Naive B cell (primary cell): ENCODE data around the gene CCNL1. TPM values are rescaled to one million over a fixed set of nuclear protein-coding genes. Genes with fewer than 3 reads are reported as not detected.
A peak's percentile ranks its signal among the peaks of the same experiment; 100 is the strongest.

Experiments
- ATAC-seq, 2 donors: fragments of 150-1000 bp; cut with Tn5 transposase; 2 replicates each; pipeline ENCODE4 v1.10.0; 2021; ENCODE audit warnings: low read depth in 2 of 2, mild to moderate bottlenecking in 2 of 2, moderate library complexity in 2 of 2
- DNase-seq: peaks from one replicate; pipeline ENCODE4 v3.0.0; 2022
- H3K27ac Mint-ChIP-seq, 6 donors: one replicate each; pipeline ENCODE4 v1.8.0; 2020 to 2022; ENCODE audit warnings: mild to moderate bottlenecking in 6 of 6, mixed read lengths in 6 of 6, moderate library complexity in 5 of 6, inconsistent platforms in 2 of 6
- H3K27me3 Mint-ChIP-seq, 3 donors: one replicate each; pipeline ENCODE4 v1.8.0; 2021 to 2022; ENCODE audit warnings: mixed read lengths in 3 of 3, mild to moderate bottlenecking in 1 of 3
- H3K36me3 Mint-ChIP-seq, 2 donors: one replicate each; pipeline ENCODE4 v1.8.0; 2020 to 2022; ENCODE audit warnings: mixed read lengths in 2 of 2, inconsistent platforms in 1 of 2, mild to moderate bottlenecking in 1 of 2
- H3K4me1 Mint-ChIP-seq, 3 donors: one replicate each; pipeline ENCODE4 v1.8.0; 2020 to 2022; ENCODE audit warnings: mixed read lengths in 3 of 3, inconsistent platforms in 1 of 3, mild to moderate bottlenecking in 1 of 3, moderate library complexity in 1 of 3
- H3K4me3 Mint-ChIP-seq, 8 donors: one replicate each; pipeline ENCODE4 v1.8.0; 2020 to 2022; ENCODE audit warnings: mild to moderate bottlenecking in 8 of 8, mixed read lengths in 8 of 8, moderate library complexity in 8 of 8, inconsistent platforms in 2 of 8
- H3K9me3 Mint-ChIP-seq, 7 donors: one replicate each; pipeline ENCODE4 v1.8.0; 2020 to 2022; ENCODE audit warnings: mixed read lengths in 7 of 7, mild to moderate bottlenecking in 5 of 7, inconsistent platforms in 2 of 7, moderate library complexity in 1 of 7
- polyA plus RNA-seq, 6 donors: library from polyadenylated mRNA; unstranded; fragments of 300-500 nt; fragmentation: Illumina TruSeq; gene quantifications; one replicate each; pipeline ENCODE4 v1.2.3, GENCODE V29; 2021; ENCODE audit warnings: low read depth in 6 of 6

The CCNL1 gene
- polyA plus RNA-seq, 6 donors from 2014 or later = 64.1 to 148 (median 138) TPM

GRCh38 chr3:157122116-157122515 lies 37.8 kb downstream of the CCNL1 start:
- no peak overlapping the region for H3K4me3 Mint-ChIP-seq
- H3K27me3 Mint-ChIP-seq = peaks cover 9 to 10% (median 9%) of the 10 kb centered on the region in 3 donors
- H3K9me3 Mint-ChIP-seq = peaks cover 0 to 7% (median 0%) of the 10 kb centered on the region in 7 donors
- no peak for DNase-seq
- no peaks in the 10 kb centered on the region for H3K4me1 Mint-ChIP-seq
- ATAC-seq = no peak
- no peaks in the 10 kb centered on the region for H3K36me3 Mint-ChIP-seq
- H3K27ac Mint-ChIP-seq = no peak overlapping the region

- DNase-seq (no peak), ATAC-seq (no peak)
- Mint-ChIP-seq H3K27ac (peak overlapping the region in 1 of 6 donors; percentile 11), H3K9me3 (peaks cover 0 to 7% (median 0%) of the 10 kb centered on the region in 7 donors), H3K4me3 (no peak overlapping the region), H3K4me1 (no peaks in the 10 kb centered on the region), H3K27me3 (peaks cover 9 to 12% (median 10%) of the 10 kb centered on the region in 3 donors), H3K36me3 (no peaks in the 10 kb centered on the region)
These were observed 38.4 kb downstream of the CCNL1 start for GRCh38 chr3:157121522-157121921.

GRCh38 chr3:157120071-157120892 lies 39.7 kb downstream of the CCNL1 start:
- ATAC-seq (no peak), DNase-seq (no peak)
- Mint-ChIP-seq H3K9me3 (peaks cover 0 to 7% (median 0%) of the 10 kb centered on the region in 7 donors), H3K27me3 (peaks cover 9 to 21% (median 10%) of the 10 kb centered on the region in 3 donors), H3K27ac (no peak overlapping the region), H3K4me1 (no peaks in the 10 kb centered on the region), H3K4me3 (no peak overlapping the region), H3K36me3 (no peaks in the 10 kb centered on the region)

DNA sequence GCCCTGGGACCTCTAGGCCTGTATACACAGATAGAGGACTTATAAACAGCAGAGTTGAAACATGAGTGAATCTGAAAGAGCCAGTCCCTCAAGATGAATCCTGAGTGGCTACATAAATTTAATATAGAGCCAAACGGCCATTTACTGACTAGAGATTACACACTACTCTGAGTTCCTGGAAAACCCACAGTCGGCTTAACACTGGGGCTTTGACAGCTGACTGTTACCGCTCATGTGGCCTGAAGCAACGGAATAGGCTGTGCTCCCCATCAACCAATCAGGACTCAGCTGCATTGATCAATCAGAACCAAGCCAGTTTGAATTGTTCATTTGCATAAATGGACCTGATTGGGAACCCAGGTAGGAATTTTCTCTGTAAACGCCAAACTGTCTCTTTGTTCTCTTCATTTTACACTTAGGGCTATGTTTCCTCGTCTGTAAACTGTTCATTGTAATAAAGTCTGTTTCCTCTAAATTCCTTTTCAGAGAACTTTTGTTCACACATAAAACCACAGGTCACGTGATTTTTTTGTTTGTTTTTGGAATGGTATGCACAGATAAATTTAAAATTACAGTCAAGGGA lies 40.5 kb downstream of the CCNL1 start:
- Mint-ChIP-seq H3K9me3 (peaks cover 0 to 7% (median 0%) of the 10 kb centered on the region in 7 donors), H3K27me3 (peaks cover 5 to 21% (median 9%) of the 10 kb centered on the region in 3 donors), H3K27ac (no peak overlapping the region), H3K4me3 (no peak overlapping the region), H3K4me1 (no peaks in the 10 kb centered on the region), H3K36me3 (no peaks in the 10 kb centered on the region)
- DNase-seq (no peak), ATAC-seq (no peak)

DNA sequence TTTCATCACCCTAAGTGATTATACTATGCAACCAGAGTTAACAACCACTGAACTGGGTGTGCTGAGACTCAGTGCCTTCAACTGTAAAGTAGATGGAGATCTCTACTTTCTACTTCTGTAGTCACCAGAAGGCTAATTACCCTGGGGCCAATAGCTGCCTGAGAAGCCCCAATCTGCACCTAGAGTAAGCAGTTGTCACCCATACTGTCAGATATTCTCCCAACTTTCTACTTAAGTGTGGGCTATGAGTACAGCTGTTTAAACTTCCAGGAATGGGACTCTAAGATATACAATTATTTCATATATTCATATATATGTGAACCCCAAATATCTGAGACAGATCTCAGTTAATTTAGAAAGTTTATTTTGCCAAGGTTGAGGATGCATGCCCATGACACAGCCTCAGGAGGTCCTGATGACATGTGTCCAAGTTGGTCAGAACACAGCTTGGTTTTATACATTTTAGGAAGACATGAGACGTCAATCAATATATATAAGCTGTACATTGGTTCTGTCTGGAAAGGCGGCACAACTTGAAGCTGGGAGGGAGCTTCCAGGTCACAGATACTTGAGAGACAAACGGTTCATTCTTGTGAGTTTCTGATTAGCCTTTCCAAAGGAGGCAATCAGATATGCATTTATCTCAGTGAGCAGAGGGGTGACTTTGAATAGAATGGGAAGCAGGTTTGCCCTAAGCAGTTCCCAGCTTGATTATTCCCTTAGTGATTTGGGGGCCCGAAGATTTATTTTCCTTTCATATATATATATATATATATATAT lies 41.9 kb downstream of the CCNL1 start:
- ATAC-seq = no peak
- H3K27me3 Mint-ChIP-seq = peaks cover 9 to 22% (median 9%) of the 10 kb centered on the region in 3 donors
- no peak overlapping the region for H3K4me3 Mint-ChIP-seq
- no peak overlapping the region for H3K27ac Mint-ChIP-seq
- peaks cover 0 to 7% (median 0%) of the 10 kb centered on the region in 7 donors for H3K9me3 Mint-ChIP-seq
- no peaks in the 10 kb centered on the region for H3K4me1 Mint-ChIP-seq
- no peak for DNase-seq
- no peaks in the 10 kb centered on the region for H3K36me3 Mint-ChIP-seq

DNA sequence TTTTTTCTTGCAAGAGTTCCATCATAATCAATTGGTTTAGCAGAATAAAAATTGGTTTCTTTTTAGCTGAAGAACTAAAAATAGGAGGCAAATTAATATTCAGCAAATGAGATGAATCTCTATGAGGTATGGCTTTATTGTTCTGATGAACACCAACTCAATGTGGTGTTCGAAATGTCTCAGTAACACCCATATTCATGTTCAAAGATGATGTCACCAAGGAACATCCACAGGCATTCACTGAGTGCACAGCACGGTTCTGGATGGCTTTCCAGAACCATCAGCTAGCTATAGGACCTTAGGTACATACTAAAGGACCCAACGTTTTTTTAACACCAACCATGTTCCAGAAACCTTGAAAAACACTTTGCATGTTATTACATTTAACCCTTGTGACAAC lies 42.7 kb downstream of the CCNL1 start:
- Mint-ChIP-seq H3K4me3 (no peak overlapping the region), H3K27me3 (peaks cover 9 to 29% (median 17%) of the 10 kb centered on the region in 3 donors), H3K27ac (no peak overlapping the region), H3K9me3 (peaks cover 0 to 7% (median 0%) of the 10 kb centered on the region in 7 donors), H3K4me1 (no peaks in the 10 kb centered on the region), H3K36me3 (no peaks in the 10 kb centered on the region)
- no peak for DNase-seq
- ATAC-seq = no peak

DNA sequence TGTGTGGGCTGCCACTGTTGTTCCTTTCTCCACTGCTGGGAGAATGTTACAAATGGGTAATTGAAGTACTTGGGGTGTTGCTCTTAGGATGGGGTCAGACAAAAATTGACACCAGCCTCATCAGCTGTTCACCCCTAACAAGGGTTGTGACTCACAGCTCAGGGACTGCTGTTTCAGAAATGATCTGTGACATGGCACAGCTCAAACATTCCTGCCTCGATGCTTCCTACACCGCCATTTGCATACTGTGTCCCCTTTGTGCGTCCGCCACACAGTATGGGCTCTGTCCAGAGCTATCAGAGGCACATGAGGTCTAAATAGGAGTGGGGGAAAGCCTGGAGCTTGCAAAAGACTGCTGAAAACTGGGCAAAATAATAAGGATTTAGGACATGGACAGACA lies 43.9 kb downstream of the CCNL1 start:
- Mint-ChIP-seq H3K27ac (peak overlapping the region in 1 of 6 donors; percentile 49), H3K4me1 (no peaks in the 10 kb centered on the region)
- ATAC-seq = no peak

DNA sequence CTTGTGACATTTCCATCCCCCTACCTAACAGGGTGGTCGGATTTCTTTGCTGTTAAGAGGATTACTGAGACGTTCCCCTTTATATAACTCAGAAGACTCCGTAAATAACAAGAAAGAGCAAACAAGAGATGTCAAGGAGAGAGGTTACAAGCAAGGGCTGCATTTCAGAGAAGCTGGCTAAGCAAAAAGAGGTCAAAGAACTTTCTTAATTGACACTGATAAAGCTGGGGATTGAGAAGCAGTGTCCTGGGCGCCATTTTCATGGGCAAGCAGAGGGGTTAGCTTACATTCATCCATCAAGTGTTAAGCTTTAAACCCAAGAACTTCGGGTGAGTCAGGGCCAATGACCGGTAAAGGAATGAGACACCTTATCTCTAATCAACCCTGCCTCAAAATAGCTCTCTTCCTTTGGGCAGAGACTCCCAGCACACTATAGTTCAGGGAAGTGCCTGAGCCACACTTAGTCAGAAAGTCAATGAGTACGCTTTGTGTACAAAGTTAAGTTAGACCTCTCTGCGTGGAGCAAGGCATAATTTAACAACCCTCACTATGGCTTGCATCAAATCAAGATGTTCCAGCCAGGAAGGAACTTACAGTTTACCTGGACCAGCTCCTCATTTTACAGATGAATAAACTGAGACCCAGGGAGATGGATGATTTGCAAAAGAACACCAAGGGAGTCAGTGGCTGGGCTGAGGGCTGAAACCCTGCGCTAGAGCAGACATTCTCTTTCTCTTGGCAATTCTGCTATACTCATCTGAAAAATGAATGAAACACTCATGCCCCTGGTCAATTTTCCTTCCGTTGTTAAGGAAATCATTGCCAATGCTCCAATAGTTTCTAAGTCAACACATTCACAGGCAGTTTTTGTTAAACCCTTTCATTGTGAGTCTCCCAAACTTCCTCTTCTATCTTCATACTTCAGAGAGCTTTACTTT lies 44.6 kb downstream of the CCNL1 start:
- DNase-seq = no peak
- peaks cover 12 to 30% (median 29%) of the 10 kb centered on the region in 3 donors for H3K27me3 Mint-ChIP-seq
- no peak for ATAC-seq
- no peaks in the 10 kb centered on the region for H3K36me3 Mint-ChIP-seq
- H3K27ac Mint-ChIP-seq = no peak overlapping the region
- no peaks in the 10 kb centered on the region for H3K4me1 Mint-ChIP-seq
- H3K4me3 Mint-ChIP-seq = no peak overlapping the region
- H3K9me3 Mint-ChIP-seq = peaks cover 0 to 7% (median 0%) of the 10 kb centered on the region in 7 donors

More for the DNA sequence above, 43.9 kb downstream of the CCNL1 start:
- no peak for DNase-seq
- Mint-ChIP-seq H3K4me3 (no peak overlapping the region), H3K36me3 (no peaks in the 10 kb centered on the region), H3K27me3 (peaks cover 12 to 29% (median 29%) of the 10 kb centered on the region in 3 donors), H3K9me3 (peaks cover 0 to 7% (median 0%) of the 10 kb centered on the region in 7 donors)

DNA sequence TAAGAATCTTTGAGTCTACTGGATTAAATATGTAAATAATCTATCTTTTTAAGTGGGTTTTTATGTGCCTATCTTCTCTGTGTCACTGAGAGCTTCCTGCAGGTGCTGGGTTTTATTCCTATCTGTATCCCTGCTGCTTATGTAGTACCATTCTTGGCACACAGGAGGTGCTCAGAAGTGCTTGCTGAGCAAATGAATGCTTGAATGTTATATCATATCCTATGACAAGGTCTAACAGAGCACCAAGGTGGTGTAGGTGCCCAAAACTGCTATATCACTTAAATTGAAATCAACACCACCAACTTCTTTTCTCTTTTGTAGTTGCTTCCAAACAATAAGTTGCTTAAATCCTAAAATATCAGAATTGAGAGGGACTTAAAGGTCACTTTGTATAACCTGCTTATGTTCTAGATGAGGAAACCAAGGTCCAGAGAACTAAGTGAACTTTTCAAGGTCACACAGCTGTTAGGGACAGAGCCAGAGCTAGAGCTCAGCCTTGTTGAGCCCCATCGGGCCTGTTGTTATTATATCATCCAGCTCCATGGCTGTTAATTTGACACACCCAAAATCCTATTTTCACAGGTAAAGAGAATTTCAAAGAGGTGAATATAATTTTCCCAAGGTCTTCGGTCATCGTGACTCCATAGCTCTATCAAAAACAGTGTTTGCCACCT lies 46.0 kb downstream of the CCNL1 start:
- H3K36me3 Mint-ChIP-seq = no peaks in the 10 kb centered on the region
- peak overlapping the region in 1 of 6 donors; percentile 10 for H3K27ac Mint-ChIP-seq
- peaks cover 4 to 5% (median 5%) of the 10 kb centered on the region in 3 donors for H3K4me1 Mint-ChIP-seq
- peaks cover 7 to 21% (median 20%) of the 10 kb centered on the region in 3 donors for H3K27me3 Mint-ChIP-seq
- DNase-seq (no peak), ATAC-seq (no peak)
- no peaks in the 10 kb centered on the region for H3K9me3 Mint-ChIP-seq
- no peak overlapping the region for H3K4me3 Mint-ChIP-seq

GRCh38 chr3:157112536-157112935 lies 47.4 kb downstream of the CCNL1 start:
- ATAC-seq (no peak), DNase-seq (no peak)
- H3K9me3 Mint-ChIP-seq = no peaks in the 10 kb centered on the region
- H3K4me3 Mint-ChIP-seq = no peak overlapping the region
- peaks cover 4 to 5% (median 5%) of the 10 kb centered on the region in 3 donors for H3K4me1 Mint-ChIP-seq
- H3K27me3 Mint-ChIP-seq = peaks cover 7 to 21% (median 20%) of the 10 kb centered on the region in 3 donors
- peak overlapping the region in 1 of 6 donors; percentile 34 for H3K27ac Mint-ChIP-seq
- no peaks in the 10 kb centered on the region for H3K36me3 Mint-ChIP-seq

DNA sequence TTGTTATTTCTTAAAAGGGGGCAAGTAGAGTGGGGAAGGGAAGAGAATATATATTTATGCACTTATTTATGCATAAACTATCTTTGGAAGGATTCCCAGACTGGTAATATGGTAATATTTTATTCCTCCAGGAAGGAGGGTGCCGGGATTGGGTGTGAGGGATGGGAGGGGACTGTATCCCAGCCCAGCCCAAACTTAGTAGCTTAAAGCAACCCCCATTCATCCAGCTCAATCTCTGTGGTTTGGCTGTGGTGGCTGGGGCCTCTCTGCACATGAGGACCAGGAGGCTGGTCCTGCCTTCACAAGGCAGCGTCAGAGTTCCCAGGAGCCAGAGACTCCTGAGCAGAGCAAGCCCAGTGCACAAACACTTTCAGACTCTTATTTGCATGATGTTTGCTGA lies 48.4 kb downstream of the CCNL1 start:
- DNase-seq (no peak), ATAC-seq (no peak)
- Mint-ChIP-seq H3K9me3 (no peaks in the 10 kb centered on the region), H3K4me1 (peaks cover 4 to 5% (median 5%) of the 10 kb centered on the region in 3 donors), H3K36me3 (no peaks in the 10 kb centered on the region), H3K4me3 (no peak overlapping the region), H3K27me3 (peaks cover 7 to 21% (median 17%) of the 10 kb centered on the region in 3 donors), H3K27ac (peak overlapping the region in 1 of 6 donors; percentile 47)

DNA sequence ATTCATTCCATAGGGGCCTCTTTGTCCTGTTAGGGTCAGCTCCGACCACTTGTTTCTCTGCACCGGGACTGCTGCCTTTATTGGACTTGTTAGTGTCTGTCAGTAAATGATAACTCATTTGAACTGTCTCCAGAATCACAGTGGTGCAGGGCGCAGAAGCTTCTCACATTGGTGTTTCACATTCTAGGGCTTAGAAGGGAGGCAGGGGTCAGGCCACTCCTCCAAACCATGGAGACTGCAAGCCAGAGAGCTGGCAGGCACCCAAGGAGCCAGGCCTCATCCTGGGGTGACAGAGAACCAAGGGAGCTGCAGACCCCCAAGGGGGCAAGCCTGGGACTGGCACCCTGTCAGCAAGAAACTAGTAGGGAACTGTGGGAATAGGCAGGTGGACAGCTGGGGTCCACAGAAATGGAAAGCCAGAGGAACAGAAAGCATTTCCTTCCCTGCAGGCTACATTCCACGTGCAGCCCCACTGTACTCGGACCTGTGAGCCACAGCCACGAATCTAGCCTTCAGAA lies 49.1 kb downstream of the CCNL1 start:
- peaks cover 5% of the 10 kb centered on the region in 3 donors for H3K4me1 Mint-ChIP-seq
- H3K9me3 Mint-ChIP-seq = no peaks in the 10 kb centered on the region
- no peaks in the 10 kb centered on the region for H3K36me3 Mint-ChIP-seq
- H3K27ac Mint-ChIP-seq = peak overlapping the region in 1 of 6 donors; percentile 54
- ATAC-seq (no peak), DNase-seq (no peak)
- peaks cover 7 to 21% (median 10%) of the 10 kb centered on the region in 3 donors for H3K27me3 Mint-ChIP-seq
- H3K4me3 Mint-ChIP-seq = no peak overlapping the region
